HG02981 (cell line): Measurements from ENCODE around the gene XKR7.

ENCODE experiments used
- ATAC-seq: cut with Tn5 transposase; IDR thresholded peaks from one replicate; pipeline ENCODE4 v1.9.1; 2021; ENCODE audit warnings: mild to moderate bottlenecking, moderate library complexity; ENCODE audit not compliant: unreplicated experiment

Gene XKR7

DNA sequence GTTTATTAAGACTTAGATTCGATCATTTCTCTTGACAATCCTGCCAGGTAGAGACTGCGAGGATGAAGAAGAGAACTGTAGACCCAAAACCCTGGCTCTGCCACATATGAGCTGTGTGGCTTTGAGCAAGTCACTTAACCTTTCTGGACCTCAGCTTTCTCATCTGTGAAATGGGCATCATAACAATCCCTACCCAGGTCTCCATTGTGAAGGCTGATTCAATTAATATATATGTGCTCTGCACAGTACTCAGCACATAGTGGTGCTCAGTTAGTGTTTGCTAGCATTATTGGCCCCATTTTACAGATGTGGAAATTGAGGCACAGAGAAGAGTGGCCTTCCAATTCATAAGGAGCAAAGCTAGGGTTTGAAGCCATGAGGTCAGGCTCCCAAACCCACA is 7.9 kb downstream of the XKR7 start:
- no peak for ATAC-seq

DNA sequence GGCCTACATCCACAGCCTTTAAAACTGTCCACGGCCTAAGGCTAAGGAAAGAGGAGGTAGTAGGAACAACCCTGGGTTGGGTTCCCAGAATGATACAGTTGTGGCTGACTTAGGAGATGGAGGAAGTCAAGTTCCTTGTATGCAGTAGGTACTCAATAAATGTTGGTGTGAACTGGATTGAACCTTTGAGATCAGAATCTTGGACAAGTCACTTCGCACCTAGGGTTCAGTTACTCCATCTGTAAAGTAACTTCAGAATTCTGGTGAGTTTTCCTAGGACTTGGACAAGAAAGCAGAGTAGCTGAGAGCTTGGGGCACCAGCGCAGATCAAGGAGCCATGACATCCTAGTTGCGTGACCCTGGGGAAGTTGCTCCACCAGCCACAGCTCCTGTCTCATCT is 9.1 kb downstream of the XKR7 start:
- no peak for ATAC-seq

DNA sequence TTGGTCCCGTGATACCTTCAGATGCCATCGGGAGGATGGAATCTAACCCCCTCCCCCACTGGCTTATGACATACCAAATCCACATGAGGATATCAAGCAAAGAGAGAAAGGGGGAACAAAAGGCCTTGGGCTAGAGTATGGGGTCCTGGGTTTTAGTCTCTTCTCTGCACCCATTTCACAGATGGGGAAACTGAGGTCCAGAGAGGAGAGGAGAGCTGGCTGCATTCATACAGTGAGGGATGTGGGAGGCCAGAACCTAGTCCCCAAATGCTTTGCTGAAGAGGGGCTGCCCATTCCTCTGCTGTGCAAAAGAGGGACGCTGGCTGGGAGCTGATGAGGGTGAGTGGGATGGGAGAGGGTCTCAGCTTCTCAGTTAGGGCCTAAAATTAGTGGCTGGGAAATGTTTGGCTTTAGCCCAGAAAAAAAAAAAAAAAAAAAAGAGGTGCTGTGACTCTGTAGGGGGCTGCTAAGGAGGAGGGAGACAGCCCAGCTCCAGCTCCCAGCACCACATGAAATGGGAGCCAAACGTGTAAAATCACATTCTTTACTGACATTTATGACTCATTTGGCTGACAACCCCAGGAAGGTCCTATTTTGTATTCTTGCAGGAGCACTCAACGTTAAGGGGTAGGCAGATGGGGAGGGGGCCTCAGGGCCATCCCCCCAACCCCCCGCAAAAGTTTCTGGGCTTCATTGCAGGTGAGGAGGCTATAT is 11.9 kb downstream of the XKR7 start:
- ATAC-seq = no peak

- no peak for ATAC-seq
These were observed 13.8 kb downstream of the XKR7 start for GRCh38 chr20:31981784-31982183.

GRCh38 chr20:31984981-31985471 is 17.1 kb downstream of the XKR7 start:
- no peak for ATAC-seq

DNA sequence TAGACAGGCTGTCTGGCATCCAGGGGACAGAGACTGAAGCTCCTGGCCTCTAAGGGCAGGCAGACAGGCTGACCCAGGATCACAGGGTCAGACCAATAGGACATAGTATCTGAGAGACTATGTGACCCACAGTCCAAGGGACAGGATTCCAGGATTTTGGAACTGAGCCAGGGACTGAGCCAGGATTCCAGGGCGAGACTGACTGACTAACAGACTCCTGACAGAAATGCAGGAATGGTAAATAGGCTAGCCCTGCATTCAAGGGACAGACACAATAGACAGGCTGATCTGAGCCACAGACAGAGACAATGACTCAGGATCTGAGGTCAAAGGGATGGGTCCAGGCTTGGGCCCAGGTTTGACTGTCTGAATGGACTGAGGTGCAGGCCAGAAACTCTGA is 19.8 kb downstream of the XKR7 start:
- ATAC-seq = no peak

DNA sequence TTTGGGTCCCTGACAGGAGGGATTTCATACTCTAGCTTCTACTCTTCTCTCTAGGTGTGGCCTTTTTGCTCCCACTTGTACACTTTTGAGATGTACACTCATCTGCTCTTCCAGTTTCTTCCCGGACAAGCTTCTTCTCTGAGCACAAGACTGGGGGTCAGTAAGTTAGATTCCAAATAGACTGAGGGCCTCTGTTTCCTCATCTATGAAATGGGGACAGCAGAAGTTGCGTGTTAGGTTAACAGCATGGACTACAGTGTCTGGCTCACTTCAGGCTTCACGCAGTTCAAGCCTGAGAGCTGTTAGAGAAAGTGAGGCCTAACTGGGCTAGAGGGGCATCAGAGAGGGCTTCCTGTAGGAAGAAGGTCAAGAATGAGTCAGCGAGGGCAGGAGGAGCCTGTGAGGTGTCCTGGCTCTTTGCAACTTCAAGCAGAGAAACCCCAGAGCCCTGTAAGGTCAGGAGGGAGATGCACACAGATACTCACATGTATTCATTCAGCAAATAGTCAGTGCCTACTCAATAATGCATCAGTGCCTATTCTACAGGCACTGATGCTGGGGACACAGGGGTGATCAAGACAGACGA is 20.6 kb downstream of the XKR7 start:
- no peak for ATAC-seq

GRCh38 chr20:31989030-31989645 is 21.2 kb downstream of the XKR7 start:
- no peak for ATAC-seq

- ATAC-seq = no peak
These were observed 22.8 kb downstream of the XKR7 start for GRCh38 chr20:31990641-31991338.

- no peak for ATAC-seq
These were observed 23.4 kb downstream of the XKR7 start for GRCh38 chr20:31991339-31991705.

DNA sequence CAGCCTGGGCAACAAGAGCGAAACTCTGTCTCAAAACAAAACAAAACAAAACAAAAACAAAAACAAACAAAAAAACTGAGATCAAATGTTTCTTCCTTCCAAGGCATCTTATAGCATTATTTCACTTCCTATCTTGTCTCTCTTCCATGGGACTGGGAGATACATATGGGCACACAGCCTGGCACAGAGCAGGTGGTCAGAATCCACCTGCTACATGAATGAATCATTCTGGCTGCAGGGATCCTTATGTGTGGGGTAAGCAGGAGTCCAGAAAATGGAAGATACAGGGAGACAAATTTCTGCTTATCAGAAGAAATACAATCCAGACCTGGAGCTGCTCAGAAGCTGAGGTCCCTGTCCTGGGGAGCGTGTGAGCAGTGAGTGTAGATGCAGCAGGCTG is 24.1 kb downstream of the XKR7 start:
- no peak for ATAC-seq

DNA sequence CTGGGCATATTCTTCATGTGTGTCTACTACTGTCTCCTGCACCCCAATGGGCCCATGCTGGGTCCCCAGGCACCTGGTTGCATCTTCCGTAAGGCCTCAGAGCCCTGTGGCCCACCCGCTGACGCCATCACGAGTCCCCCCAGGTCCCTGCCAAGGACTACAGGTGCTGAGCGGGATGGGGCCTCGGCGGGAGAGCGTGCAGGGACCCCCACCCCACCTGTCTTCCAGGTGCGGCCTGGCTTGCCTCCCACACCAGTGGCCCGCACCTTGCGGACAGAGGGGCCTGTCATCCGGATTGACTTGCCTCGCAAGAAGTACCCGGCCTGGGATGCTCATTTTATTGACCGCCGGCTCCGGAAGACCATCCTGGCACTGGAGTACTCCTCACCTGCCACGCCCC is 29.0 kb downstream of the XKR7 start:
- no peak for ATAC-seq

- ATAC-seq = no peak
These were observed 30.3 kb downstream of the XKR7 start for GRCh38 chr20:31998246-31998645.

GRCh38 chr20:32003325-32003724 is 35.4 kb downstream of the XKR7 start:
- no peak for ATAC-seq

GRCh38 chr20:32004963-32005362 is 37.0 kb downstream of the XKR7 start:
- ATAC-seq = no peak

GRCh38 chr20:32006053-32006452 is 38.1 kb downstream of the XKR7 start:
- no peak for ATAC-seq

DNA sequence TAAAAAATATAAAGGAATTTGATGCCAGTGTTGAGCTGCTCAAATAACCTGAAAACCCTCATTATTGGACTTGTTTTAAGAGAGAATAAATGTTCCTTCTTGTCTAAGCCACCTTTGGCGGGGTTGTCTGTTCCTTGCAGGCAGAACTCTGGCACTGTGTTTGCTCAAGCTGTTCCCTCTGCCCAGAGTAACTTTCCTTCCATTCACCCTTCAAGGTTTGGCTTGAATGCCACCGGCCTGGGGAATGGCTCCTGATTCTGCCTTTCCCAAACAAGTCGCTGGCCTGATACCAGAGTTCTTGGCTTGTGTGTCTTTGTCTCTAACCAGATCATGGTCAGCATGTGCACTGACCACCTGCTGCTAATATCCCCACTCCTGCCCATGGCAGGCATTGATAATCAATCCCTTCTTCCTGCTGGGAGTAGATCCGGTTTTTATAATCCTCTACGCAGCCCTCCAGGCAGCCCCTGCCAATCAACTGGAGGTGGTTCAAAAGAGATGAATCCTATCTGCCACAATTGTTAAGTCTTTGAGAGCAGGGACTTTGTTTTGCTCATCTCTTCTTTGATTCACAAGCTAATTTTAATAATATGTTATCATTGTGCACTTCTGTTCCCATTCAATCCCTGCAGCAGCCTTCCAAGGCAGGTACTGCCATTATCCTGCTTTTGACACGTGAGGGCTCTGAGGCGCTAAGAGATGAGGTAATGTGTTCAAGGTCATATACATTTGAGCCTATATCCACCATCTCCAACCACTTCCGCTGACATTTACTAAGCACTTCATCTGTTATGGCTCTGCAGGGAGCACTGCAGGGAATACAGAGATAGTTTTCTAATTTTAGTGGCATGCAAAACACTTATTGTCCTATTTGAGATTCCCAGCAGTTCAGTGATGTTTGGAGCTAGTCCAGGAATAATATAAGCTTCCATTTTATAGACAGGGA is 39.2 kb downstream of the XKR7 start:
- no peak for ATAC-seq

DNA sequence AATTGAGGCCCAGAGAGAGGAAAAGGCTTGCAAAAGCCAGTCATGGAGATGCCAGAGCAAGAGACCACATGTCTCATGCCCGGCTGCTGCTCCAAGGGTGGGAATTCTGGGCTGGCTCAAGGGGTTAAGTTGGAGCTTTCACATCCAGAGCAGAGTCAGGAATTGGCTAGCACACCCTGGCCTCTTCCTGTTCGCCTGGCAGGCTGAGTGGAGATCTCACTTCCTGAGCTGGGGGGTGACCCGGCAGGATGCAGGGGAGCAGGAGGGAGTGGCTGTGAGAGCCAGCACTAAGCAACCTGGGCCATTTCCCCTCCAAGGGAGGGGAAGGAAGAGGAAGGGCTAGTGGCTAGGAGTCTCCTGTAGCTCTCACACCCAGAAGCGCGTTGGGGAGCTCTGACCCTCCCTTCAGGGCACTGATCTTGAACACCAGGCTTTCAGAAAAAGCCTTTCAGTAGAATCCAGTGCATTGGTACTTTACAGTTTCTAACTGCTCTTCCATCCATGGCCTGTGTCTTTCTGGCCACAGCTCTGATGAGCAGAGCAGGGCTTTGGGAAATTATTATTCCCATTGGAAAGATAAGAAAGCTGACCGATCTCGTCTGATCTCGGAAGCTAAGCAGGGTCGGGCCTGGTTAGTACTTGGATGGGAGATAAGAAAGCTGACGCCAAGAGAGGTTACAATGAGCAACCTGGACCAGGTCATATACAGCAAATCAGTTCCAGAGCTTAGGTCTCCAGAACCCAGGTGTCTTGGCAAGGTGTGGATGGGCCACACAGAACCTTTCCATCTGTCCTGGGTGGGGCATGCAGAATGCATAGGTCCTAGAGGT is 40.1 kb downstream of the XKR7 start:
- no peak for ATAC-seq

GRCh38 chr20:32009564-32009963 is 41.6 kb downstream of the XKR7 start:
- ATAC-seq = no peak

DNA sequence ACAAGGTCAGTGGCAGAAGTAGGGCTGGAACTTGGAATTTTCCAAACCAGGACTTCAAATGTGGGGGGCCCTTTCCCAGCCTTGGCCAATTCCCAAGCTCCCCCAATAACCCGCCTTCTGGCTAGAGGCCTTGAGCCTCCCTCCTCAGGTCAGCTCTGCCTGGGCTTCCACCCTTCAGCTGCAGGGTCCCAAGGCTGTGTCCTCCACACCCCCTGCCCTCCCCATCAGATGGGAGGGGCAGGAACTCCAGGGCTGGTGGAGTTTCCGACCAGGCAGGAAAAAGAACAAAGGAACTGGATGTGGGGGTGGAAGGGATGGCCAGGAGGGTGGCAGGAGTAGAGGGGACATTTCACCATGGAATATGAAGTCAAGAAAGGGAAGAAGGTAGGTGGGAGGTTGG is 42.1 kb downstream of the XKR7 start, which contains the start of gene CCM2L:
CCM2L (plus strand) TSS at position 338 of the 400 bp plus-strand sequence; CDS start at position 355, 17 bp downstream.
- no peak for ATAC-seq
